GM19468 (cell line): ENCODE data around the gene NEUROD2.

Source experiments
- ATAC-seq: cut with Tn5 transposase; IDR thresholded peaks from one replicate; pipeline ENCODE4 v1.9.1; 2021; ENCODE audit warnings: mild to moderate bottlenecking, moderate library complexity, moderate number of reproducible peaks; ENCODE audit not compliant: unreplicated experiment; ENCODE audit errors: extremely low read depth

Gene NEUROD2

GRCh38 chr17:39555368-39555767, 52.4 kb downstream of the NEUROD2 start:
- ATAC-seq: no peak
